Keratinocyte (primary cell): ENCODE measurements around the gene TNS1. TPM values are rescaled to one million over a fixed set of nuclear protein-coding genes. Genes with fewer than 3 reads are reported as not detected.

Source experiments
- DNase-seq: peaks from one replicate; pipeline ENCODE4 v3.0.0-alpha.2; 2011; ENCODE audit warnings: low read depth, missing footprints, low spot score
- FAIRE-seq: peaks from 2 replicates; lab custom pipeline; 2011; peaks lifted over from hg19 to GRCh38; lab: Jason Lieb, UNC
- H2AFZ ChIP-seq: 2 replicates; pipeline ENCODE4 v1.6.0; 2012; ENCODE audit warnings: low read length, control low read depth, inconsistent platforms; ENCODE audit not compliant: control insufficient read depth
- H3K27ac ChIP-seq: 2 replicates; pipeline ENCODE4 v1.5.1; 2011; ENCODE audit warnings: low read length; ENCODE audit not compliant: control insufficient read depth, insufficient read depth
- H3K27me3 ChIP-seq: 3 replicates; pipeline ENCODE4 v1.6.0; 2011; ENCODE audit warnings: low read length; ENCODE audit not compliant: control insufficient read depth, insufficient read depth; ENCODE audit errors: extremely low read depth
- H3K36me3 ChIP-seq, 2 experiments: 2 replicates in 1 of 2; 3 replicates in 1 of 2; pipeline ENCODE4 v1.5.1; 2011; ENCODE audit warnings: low read length in 2 of 2, mild to moderate bottlenecking in 1 of 2; ENCODE audit not compliant: control insufficient read depth in 2 of 2, insufficient read depth in 2 of 2; ENCODE audit errors: extremely low read depth in 1 of 2
- H3K4me1 ChIP-seq: 3 replicates; pipeline ENCODE4 v1.5.1; 2011; ENCODE audit warnings: low read length; ENCODE audit not compliant: control insufficient read depth, insufficient read depth; ENCODE audit errors: extremely low read depth
- H3K4me2 ChIP-seq: 3 replicates; pipeline ENCODE4 v1.6.0; 2011; ENCODE audit warnings: low read depth, low read length; ENCODE audit not compliant: control insufficient read depth, insufficient read depth; ENCODE audit errors: extremely low read depth
- H3K4me3 ChIP-seq, 3 experiments: fragments of 200-600 bp in 1 of 3; sonication (generic) in 1 of 3; 2 replicates in 2 of 3; 3 replicates in 1 of 3; pipeline ENCODE4 v1.5.1; 2011 to 2016; ENCODE audit warnings: low read length in 3 of 3, mild to moderate bottlenecking in 3 of 3, control low read depth in 2 of 3, inconsistent platforms in 1 of 3, low read depth in 1 of 3, mixed read lengths in 1 of 3, mixed run types in 1 of 3, moderate library complexity in 1 of 3; ENCODE audit not compliant: control insufficient read depth in 2 of 3, insufficient read depth in 2 of 3; ENCODE audit errors: extremely low read depth in 1 of 3
- H3K79me2 ChIP-seq: 2 replicates; pipeline ENCODE4 v1.6.0; 2012; ENCODE audit warnings: low read length; ENCODE audit not compliant: control insufficient read depth, insufficient read depth
- H3K9ac ChIP-seq: 3 replicates; pipeline ENCODE4 v1.6.0; 2011; ENCODE audit warnings: low read length; ENCODE audit not compliant: control insufficient read depth, insufficient read depth; ENCODE audit errors: extremely low read depth
- H3K9me1 ChIP-seq: 3 replicates; pipeline ENCODE4 v1.6.0; 2011; ENCODE audit warnings: low read length; ENCODE audit not compliant: control insufficient read depth, insufficient read depth; ENCODE audit errors: extremely low read depth
- H3K9me3 ChIP-seq: 2 replicates; pipeline ENCODE4 v1.5.1; 2012; ENCODE audit warnings: low read depth, low read length; ENCODE audit not compliant: control insufficient read depth
- H4K20me1 ChIP-seq: 3 replicates; pipeline ENCODE4 v1.6.0; 2011; ENCODE audit warnings: low read length; ENCODE audit not compliant: control insufficient read depth, insufficient read depth; ENCODE audit errors: extremely low read depth
- EZH2 ChIP-seq: IDR thresholded peaks from one replicate; pipeline ENCODE4 v1.6.1; 2012; ENCODE audit warnings: inconsistent platforms, mild to moderate bottlenecking, low read length, moderate library complexity
- dilution Hi-C: fragments of 300-500 bp; cut with MboI; formaldehyde crosslinking; loops from one replicate; pipeline ENCODE4 v1.7.0; 2020; ENCODE audit warnings: low sequenced_read_pairs; ENCODE audit not compliant: extremely low pct_ligation_motif_present
- polyA plus RNA-seq, 5 experiments: library from polyadenylated mRNA; depleted of rRNA in 3 of 5; stranded (reverse) in 3 of 5; stranded (forward) in 1 of 5; unstranded in 1 of 5; fragments of >200 nt; gene quantifications; 1 replicate in 1 of 5; 2 replicates in 3 of 5; 3 replicates in 1 of 5; pipeline versions ENCODE4 v1.2.1 to v1.2.3, GENCODE V29; 2011 to 2012; ENCODE audit warnings: missing spikeins in 2 of 5, low read depth in 1 of 5, low replicate concordance in 1 of 5
- TF ChIP-seq, protein P1 (sequence below), 3 experiments: IDR thresholded peaks in 1 of 3; conservative IDR thresholded peaks in 1 of 3; optimal IDR thresholded peaks in 1 of 3; 2 replicates in 2 of 3; 3 replicates in 1 of 3; pipeline versions ENCODE3 to v1.5.1; 2011; ENCODE audit warnings: low read length in 3 of 3, mild to moderate bottlenecking in 3 of 3, moderate library complexity in 2 of 3, control low read depth in 1 of 3, inconsistent platforms in 1 of 3; ENCODE audit not compliant: insufficient read depth in 2 of 3; ENCODE audit errors: extremely low read depth in 1 of 3

Gene TNS1
- polyA plus RNA-seq, 1 donor (not counting 4 experiments of a cell fraction or from before 2014, with no cell fraction given) = 2.5 TPM

DNA sequence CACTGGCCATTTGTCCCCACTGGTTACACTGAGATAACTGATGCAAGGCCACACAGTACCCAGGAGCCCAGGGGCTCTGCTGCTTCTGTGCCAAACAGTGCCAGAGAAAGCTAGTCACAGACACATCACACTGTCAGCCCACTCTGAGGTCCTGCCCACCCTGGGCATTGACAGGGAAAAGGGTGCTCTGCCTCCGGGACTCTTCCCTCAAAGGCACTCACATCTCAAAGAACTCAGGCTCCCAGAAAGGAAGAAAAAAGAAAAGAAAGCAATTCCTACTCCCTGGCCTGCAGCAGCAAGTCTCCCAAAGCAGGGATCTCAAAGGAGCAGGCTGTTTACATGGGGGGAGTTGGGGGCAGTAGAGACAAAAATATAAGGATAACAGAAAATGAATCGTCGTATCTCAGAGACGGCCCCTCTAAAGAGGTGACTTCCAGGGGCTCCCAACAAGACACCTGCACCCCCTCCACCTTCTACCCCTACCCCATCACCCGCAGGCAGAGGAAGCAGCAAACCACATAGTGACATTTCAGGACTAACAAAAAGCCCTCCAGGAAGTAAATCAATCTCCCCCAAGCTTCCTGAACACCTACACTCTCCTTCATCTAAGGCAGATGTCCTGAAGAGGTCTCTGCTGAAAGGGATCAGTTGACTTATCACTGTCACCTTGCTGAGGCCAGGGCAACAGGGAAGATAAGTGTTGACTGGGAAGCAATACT, 247.6 kb downstream of the TNS1 start:
- peaks cover 18% of the 10 kb centered on the region for H3K27me3 ChIP-seq
- H3K4me3 ChIP-seq = no peak overlapping the region
- TF ChIP-seq EZH2 = no peak
- TF ChIP-seq, protein P1, sequence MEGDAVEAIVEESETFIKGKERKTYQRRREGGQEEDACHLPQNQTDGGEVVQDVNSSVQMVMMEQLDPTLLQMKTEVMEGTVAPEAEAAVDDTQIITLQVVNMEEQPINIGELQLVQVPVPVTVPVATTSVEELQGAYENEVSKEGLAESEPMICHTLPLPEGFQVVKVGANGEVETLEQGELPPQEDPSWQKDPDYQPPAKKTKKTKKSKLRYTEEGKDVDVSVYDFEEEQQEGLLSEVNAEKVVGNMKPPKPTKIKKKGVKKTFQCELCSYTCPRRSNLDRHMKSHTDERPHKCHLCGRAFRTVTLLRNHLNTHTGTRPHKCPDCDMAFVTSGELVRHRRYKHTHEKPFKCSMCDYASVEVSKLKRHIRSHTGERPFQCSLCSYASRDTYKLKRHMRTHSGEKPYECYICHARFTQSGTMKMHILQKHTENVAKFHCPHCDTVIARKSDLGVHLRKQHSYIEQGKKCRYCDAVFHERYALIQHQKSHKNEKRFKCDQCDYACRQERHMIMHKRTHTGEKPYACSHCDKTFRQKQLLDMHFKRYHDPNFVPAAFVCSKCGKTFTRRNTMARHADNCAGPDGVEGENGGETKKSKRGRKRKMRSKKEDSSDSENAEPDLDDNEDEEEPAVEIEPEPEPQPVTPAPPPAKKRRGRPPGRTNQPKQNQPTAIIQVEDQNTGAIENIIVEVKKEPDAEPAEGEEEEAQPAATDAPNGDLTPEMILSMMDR (optimal IDR thresholded peaks at IDR 0.05 in 1 of 3, IDR thresholded peaks at IDR 0.05 in 1 of 3, conservative IDR thresholded peaks at IDR 0.05 in 1 of 3; ENCODE audit: extremely low read depth in 1 of 3, insufficient read depth in 2 of 3, low read length in 3 of 3) = no peak
- DNase-seq (no peak), FAIRE-seq (no peak)
- no peak overlapping the region for H3K27ac ChIP-seq
- no peaks in the 10 kb centered on the region for H3K36me3 ChIP-seq
- no peaks in the 10 kb centered on the region for H4K20me1 ChIP-seq
- H3K9me1 ChIP-seq = no peaks in the 10 kb centered on the region
- no peak overlapping the region for H2AFZ ChIP-seq
- no peaks in the 10 kb centered on the region for H3K4me1 ChIP-seq
- no peaks in the 10 kb centered on the region for H3K79me2 ChIP-seq
- H3K4me2 ChIP-seq = no peak overlapping the region
- no peaks in the 10 kb centered on the region for H3K9me3 ChIP-seq
- no peak overlapping the region for H3K9ac ChIP-seq
- dilution Hi-C loops = no loop called here

DNA sequence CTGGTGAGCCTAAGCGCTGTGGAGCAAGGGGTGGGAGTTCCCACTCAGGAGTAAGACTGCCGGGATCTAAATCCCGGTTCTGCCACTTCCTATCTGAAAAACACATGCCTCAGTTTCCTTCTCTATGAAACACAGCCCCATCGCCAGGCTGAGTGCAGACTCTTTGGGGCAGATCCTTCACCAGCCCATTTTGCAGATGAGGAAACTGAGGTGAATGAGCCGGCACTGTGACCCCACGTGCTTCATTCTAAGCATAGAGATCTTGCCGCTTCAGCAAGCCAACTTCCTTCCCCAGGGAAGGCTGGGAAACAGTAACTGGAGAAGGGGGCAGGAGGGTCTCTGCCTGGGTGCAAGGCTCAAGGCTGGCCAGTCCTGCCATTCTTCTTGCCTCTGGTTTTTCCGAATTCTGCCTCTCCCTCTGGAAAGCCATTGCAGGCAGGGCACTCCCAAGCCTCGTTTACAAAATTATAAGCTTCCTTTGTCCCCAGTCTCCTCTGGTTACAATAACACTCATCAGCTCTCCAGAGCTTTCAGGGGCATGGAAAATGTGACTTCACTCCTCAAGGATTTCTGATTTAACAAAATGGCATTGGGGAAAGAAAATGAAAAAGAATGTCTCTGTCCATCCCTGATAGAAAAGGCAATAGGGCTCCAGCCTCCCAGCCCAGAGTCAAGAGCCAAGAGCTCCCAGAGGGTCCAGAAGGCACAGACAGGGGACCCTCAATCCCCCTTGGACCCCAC, 249.2 kb downstream of the TNS1 start:
- Histone ChIP-seq H3K9me3 (no peaks in the 10 kb centered on the region), H3K4me1 (no peaks in the 10 kb centered on the region), H3K79me2 (no peaks in the 10 kb centered on the region), H3K36me3 (no peaks in the 10 kb centered on the region), H3K4me3 (no peak overlapping the region), H3K9me1 (no peaks in the 10 kb centered on the region), H2AFZ (no peak overlapping the region), H3K9ac (no peak overlapping the region), H3K27me3 (peaks cover 25% of the 10 kb centered on the region), H3K27ac (no peak overlapping the region), H4K20me1 (no peaks in the 10 kb centered on the region), H3K4me2 (no peak overlapping the region)
- no peak for FAIRE-seq
- DNase-seq = no peak
- TF ChIP-seq, protein P1 (optimal IDR thresholded peaks at IDR 0.05 in 1 of 3, IDR thresholded peaks at IDR 0.05 in 1 of 3, conservative IDR thresholded peaks at IDR 0.05 in 1 of 3; ENCODE audit: extremely low read depth in 1 of 3, insufficient read depth in 2 of 3, low read length in 3 of 3) = no peak
- TF ChIP-seq EZH2 = no peak
- dilution Hi-C loops = no loop called here
